ENCODE results near the gene NAALAD2. TPM values are rescaled to one million over a fixed set of nuclear protein-coding genes. Genes with fewer than 3 reads are reported as not detected.
A peak's percentile ranks its signal among the peaks of the same experiment; 100 is the strongest.

NAALAD2 gene
- total RNA-seq, 6 donors from 2014 or later = 0.33 to 2.1 (median 1.2) TPM

DNA sequence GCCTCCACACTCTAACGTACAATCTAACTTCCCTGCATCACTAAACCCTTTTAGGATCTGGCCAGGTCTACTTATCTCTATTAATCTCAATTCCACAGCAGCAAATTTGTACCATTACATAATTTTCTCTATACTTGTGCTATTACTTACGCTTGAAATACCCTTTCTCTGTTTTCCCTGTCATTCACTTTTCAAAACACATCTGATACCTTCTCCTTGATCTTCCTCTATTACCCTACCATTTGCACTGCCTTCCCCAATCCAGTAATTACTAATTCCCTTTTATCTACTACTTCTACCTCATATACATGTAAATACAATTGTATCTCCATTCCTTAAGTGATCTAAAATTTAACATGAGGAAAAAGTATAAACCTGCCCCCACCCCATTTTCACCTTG, 74.4 kb downstream of the NAALAD2 start:
- no peak overlapping the region for H3K4me3 ChIP-seq
- no peaks in the 10 kb centered on the region for H3K4me1 ChIP-seq
- no peak for DNase-seq
- 89 to 93% methylated on average over 2 of the region's 2 CpGs for WGBS, 2 donors
- H3K27ac ChIP-seq = no peak overlapping the region
- no peaks in the 10 kb centered on the region for H3K27me3 ChIP-seq
- peaks cover 0 to 84% (median 24%) of the 10 kb centered on the region in 4 donors for H3K36me3 ChIP-seq
- ATAC-seq (ENCODE audit: low FRiP score in 2 of 2) = no peak
- H3K9me3 ChIP-seq = no peaks in the 10 kb centered on the region
- no peak for TF ChIP-seq EP300 (IDR thresholded peaks at IDR 0.05)
- TF ChIP-seq, protein P1, sequence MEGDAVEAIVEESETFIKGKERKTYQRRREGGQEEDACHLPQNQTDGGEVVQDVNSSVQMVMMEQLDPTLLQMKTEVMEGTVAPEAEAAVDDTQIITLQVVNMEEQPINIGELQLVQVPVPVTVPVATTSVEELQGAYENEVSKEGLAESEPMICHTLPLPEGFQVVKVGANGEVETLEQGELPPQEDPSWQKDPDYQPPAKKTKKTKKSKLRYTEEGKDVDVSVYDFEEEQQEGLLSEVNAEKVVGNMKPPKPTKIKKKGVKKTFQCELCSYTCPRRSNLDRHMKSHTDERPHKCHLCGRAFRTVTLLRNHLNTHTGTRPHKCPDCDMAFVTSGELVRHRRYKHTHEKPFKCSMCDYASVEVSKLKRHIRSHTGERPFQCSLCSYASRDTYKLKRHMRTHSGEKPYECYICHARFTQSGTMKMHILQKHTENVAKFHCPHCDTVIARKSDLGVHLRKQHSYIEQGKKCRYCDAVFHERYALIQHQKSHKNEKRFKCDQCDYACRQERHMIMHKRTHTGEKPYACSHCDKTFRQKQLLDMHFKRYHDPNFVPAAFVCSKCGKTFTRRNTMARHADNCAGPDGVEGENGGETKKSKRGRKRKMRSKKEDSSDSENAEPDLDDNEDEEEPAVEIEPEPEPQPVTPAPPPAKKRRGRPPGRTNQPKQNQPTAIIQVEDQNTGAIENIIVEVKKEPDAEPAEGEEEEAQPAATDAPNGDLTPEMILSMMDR (IDR thresholded peaks at IDR 0.05) = no peak
- no peak for TF ChIP-seq POLR2A (IDR thresholded peaks at IDR 0.05)
- no peak for TF ChIP-seq POLR2AphosphoS5 (IDR thresholded peaks at IDR 0.05)

DNA sequence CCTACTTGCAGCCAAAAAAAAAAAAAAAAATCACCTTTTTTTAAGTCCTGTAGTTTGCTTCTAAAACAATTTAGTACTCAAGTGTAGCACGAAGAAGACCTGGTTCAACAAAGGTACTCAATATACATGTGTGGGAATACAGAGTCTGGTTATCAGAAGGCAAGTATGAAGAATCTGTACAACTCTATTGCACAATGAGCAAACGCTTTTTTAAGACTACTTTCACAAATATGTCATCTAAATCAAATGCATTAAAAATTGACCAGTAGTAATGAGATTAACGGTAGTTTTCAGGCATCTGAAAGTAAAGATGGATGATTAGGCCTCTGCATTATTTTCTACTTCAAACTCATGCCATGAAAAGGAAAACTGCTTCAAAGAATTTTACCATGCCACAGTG, 78.9 kb downstream of the NAALAD2 start:
- H3K27me3 ChIP-seq = no peaks in the 10 kb centered on the region
- TF ChIP-seq POLR2AphosphoS5 (IDR thresholded peaks at IDR 0.05) (no peak), POLR2A (IDR thresholded peaks at IDR 0.05) (no peak), EP300 (IDR thresholded peaks at IDR 0.05) (no peak)
- TF ChIP-seq, protein P1 (IDR thresholded peaks at IDR 0.05) = no peak
- WGBS, 2 donors = 68 to 78% methylated on average over 3 of the region's 3 CpGs
- peaks cover 0 to 49% (median 12%) of the 10 kb centered on the region in 4 donors for H3K36me3 ChIP-seq
- no peak for DNase-seq
- H3K4me3 ChIP-seq = no peak overlapping the region
- H3K9me3 ChIP-seq = no peaks in the 10 kb centered on the region
- no peak for ATAC-seq (ENCODE audit: low FRiP score in 2 of 2)
- H3K27ac ChIP-seq = no peak overlapping the region
- H3K4me1 ChIP-seq = peaks cover 0 to under 1% (median 0%) of the 10 kb centered on the region in 4 donors

DNA sequence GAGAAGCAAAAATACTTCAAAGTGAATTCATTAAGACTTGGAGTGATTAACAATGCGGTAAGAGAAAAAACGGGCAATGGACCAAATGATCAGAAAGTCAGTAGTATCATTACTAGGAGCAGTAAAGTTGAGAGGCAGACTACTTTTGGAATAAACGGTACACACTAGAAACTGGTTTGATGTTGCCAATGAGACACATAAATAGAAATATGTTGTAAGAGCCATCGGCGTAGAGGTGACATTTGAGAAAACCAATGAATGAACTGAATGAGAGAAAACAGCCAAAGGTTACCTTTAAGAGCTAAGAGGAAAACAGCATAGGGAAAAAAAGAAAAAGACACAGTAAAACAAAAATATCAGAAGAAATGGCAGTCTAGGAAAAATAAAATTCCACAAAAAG, 82.1 kb downstream of the NAALAD2 start:
- Histone ChIP-seq H3K4me3 (no peak overlapping the region), H3K9me3 (no peaks in the 10 kb centered on the region), H3K4me1 (peaks cover 11 to 23% (median 15%) of the 10 kb centered on the region in 4 donors), H3K27me3 (no peaks in the 10 kb centered on the region), H3K36me3 (peaks cover 0 to 20% (median 0%) of the 10 kb centered on the region in 4 donors), H3K27ac (no peak overlapping the region)
- ATAC-seq (ENCODE audit: low FRiP score in 2 of 2) = no peak
- WGBS, 2 donors = 88 to 89% methylated on average over 5 of the region's 5 CpGs
- no peak for DNase-seq
- TF ChIP-seq POLR2A (IDR thresholded peaks at IDR 0.05) = no peak
- TF ChIP-seq EP300 (IDR thresholded peaks at IDR 0.05) = no peak
- TF ChIP-seq POLR2AphosphoS5 (IDR thresholded peaks at IDR 0.05) = no peak
- TF ChIP-seq, protein P1 (IDR thresholded peaks at IDR 0.05) = no peak

DNA sequence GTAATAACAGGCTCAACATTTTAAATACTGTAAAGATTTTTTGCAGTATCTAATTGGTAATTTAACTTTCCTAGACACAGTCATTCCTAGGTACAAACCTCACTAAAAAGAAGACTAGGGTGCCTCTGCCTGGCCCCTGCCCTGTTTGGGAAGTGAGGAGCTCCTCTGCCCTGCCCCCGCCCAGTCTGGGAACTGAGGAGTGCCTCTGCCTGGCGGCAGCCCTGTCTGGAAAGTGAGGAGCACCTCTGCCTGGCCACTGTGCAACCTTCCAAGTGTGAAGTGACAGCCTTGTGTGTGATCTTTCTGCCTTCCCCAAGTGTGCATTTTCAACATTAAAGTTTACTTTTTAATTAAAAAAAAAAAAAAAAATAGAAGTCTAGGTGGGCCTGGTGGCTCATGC, 84.1 kb downstream of the NAALAD2 start:
- Histone ChIP-seq H3K27me3 (no peaks in the 10 kb centered on the region), H3K9me3 (no peaks in the 10 kb centered on the region), H3K4me3 (no peak overlapping the region), H3K27ac (no peak overlapping the region), H3K4me1 (peaks cover 15 to 28% (median 20%) of the 10 kb centered on the region in 4 donors), H3K36me3 (peaks cover 0 to under 1% (median 0%) of the 10 kb centered on the region in 4 donors)
- ATAC-seq (ENCODE audit: low FRiP score in 2 of 2) (no peak), DNase-seq (peak in 1 of 2 donors; percentile 27)
- 68 to 74% methylated on average over 2 of the region's 2 CpGs for WGBS, 2 donors
- TF ChIP-seq, protein P1 (IDR thresholded peaks at IDR 0.05) = no peak

DNA sequence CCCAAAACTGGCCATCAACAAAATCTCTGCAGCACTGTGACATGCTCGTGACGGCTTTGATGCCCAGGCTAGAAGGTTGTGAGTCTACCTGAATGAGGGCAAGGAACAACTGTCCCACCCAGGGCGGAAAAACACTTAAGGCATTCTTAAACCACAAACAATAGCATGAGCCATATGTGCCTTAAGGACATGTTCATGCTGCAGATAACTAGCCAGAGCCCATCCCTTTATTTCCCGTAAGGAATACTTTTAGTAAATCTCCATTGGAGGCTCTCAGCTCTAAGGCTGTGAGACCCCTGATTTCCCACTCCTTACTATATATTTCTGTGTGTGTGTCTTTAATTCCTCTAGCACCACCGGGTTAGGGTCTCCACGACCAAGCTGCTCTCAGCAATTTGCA, 85.0 kb downstream of the NAALAD2 start:
- no peak for DNase-seq
- H3K9me3 ChIP-seq = no peaks in the 10 kb centered on the region
- H3K27ac ChIP-seq = no peak overlapping the region
- no peak overlapping the region for H3K4me3 ChIP-seq
- 95 to 99% methylated on average over 6 of the region's 6 CpGs for WGBS, 2 donors
- H3K36me3 ChIP-seq = no peaks in the 10 kb centered on the region
- no peak for ATAC-seq (ENCODE audit: low FRiP score in 2 of 2)
- TF ChIP-seq POLR2AphosphoS5 (IDR thresholded peaks at IDR 0.05) (no peak), POLR2A (IDR thresholded peaks at IDR 0.05) (no peak), EP300 (IDR thresholded peaks at IDR 0.05) (no peak)
- TF ChIP-seq, protein P1 (IDR thresholded peaks at IDR 0.05) = no peak
- no peaks in the 10 kb centered on the region for H3K27me3 ChIP-seq
- peaks cover 15 to 31% (median 22%) of the 10 kb centered on the region in 4 donors for H3K4me1 ChIP-seq
